Adipocyte (in vitro differentiated cells): ENCODE results near the gene CEP350.

ENCODE experiments used
- DNase-seq: peaks from one replicate; pipeline ENCODE4 v3.0.0-alpha.2; 2015; ENCODE audit warnings: low read depth
- H3K27me3 ChIP-seq: replicated peaks from 2 replicates; pipeline ENCODE4 v1.7.0; 2013; ENCODE audit warnings: mild to moderate bottlenecking, low read length, moderate library complexity; ENCODE audit not compliant: control insufficient read depth, insufficient read depth
- H3K36me3 ChIP-seq: 2 replicates; pipeline ENCODE4 v1.7.0; 2013; ENCODE audit warnings: low read length, mild to moderate bottlenecking, moderate library complexity; ENCODE audit not compliant: control insufficient read depth, insufficient read depth, severe bottlenecking
- H3K4me1 ChIP-seq: 2 replicates; pipeline ENCODE4 v1.7.0; 2013; ENCODE audit warnings: mild to moderate bottlenecking, low read length, moderate library complexity; ENCODE audit not compliant: control insufficient read depth, insufficient read depth
- H3K4me3 ChIP-seq: 2 replicates; pipeline ENCODE4 v1.7.0; 2013; ENCODE audit warnings: mild to moderate bottlenecking, low read length, moderate library complexity
- H3K9ac ChIP-seq: 2 replicates; pipeline ENCODE4 v1.7.0; 2013; ENCODE audit warnings: mild to moderate bottlenecking, low read length, moderate library complexity
- H3K9me3 ChIP-seq: 2 replicates; pipeline ENCODE4 v1.7.0; 2013; ENCODE audit warnings: mild to moderate bottlenecking, low read length, moderate library complexity; ENCODE audit not compliant: control insufficient read depth

Gene CEP350, protein sequence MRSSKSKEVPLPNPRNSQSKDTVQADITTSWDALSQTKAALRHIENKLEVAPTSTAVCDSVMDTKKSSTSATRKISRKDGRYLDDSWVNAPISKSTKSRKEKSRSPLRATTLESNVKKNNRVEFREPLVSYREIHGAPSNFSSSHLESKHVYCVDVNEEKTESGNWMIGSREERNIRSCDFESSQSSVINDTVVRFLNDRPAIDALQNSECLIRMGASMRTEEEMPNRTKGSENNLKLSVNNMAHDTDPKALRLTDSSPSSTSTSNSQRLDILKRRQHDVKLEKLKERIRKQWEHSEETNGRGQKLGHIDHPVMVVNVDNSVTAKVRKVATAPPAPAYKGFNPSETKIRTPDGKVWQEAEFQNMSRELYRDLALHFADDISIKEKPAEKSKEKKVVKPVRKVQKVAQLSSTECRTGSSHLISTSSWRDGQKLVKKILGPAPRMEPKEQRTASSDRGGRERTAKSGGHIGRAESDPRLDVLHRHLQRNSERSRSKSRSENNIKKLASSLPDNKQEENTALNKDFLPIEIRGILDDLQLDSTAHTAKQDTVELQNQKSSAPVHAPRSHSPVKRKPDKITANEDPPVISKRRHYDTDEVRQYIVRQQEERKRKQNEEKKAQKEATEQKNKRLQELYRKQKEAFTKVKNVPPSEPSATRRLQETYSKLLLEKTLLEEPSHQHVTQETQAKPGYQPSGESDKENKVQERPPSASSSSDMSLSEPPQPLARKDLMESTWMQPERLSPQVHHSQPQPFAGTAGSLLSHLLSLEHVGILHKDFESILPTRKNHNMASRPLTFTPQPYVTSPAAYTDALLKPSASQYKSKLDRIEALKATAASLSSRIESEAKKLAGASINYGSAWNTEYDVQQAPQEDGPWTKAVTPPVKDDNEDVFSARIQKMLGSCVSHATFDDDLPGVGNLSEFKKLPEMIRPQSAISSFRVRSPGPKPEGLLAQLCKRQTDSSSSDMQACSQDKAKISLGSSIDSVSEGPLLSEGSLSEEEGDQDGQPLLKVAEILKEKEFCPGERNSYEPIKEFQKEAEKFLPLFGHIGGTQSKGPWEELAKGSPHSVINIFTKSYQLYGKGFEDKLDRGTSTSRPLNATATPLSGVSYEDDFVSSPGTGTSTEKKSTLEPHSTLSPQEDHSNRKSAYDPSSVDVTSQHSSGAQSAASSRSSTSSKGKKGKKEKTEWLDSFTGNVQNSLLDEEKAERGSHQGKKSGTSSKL (N-terminal part only)

DNA sequence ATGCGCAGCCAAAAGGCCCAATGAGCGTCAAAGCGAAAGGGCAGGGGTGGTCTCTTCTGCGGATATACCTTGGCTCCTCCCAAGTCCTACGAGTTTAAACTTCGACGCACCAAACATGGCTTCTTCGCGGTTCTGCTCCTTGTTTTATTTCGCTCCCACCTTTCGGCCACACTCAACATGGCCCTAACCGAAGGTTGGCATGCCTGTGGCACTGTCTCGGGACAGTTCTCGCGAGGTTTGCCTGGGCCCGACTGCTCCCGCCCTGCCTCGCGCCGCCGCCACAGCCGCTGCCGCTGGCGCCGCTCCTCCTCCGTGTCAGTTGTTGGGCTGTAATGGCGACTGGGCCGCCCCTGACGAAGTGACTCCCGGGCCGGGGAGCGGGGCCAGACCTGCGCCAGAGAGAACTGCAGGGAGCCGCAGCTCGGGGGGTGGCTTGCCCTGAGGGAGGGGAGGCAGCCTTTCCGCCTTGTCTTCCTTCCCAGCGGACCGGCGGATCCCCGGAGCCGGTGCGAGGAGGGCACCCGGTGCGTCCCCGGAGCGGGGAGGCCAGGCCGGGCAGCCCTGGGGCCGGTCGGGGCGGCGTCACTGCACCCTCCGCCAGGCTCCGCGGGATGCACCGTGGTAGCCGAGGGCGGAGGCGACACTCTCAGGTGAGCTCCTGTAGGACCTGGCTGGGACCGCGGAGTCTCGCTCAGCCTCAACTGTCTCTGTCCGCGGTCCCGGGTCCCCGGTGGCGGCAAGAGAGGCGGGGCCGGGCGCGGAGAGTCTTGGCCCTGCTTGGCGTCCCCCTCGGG is at the start of gene CEP350:
CEP350 (plus strand) TSS at position 318 of the 794 bp plus-strand sequence. CDS start 31,372 bp downstream, outside the sequence.
- no peaks in the 10 kb centered on the region for H3K9me3 ChIP-seq
- H3K27me3 ChIP-seq: no peaks in the 10 kb centered on the region

DNA sequence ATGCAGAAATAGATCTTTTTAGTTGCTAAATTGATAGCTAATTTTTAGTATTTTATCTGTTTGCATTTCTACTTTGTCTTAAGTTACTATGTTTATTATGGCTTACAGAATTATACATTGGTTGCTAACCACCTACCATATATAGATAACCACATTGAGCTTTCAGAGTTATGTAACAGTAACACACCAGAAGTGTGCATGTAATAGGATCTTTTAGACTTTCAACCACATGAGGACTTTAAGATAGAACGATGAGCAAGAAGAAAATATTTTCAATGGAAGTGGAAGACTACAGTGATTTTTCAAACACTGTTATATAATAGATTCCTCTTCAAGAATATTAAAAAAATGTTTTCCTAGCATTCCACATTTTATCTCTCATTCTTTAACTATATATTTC is 43.7 kb upstream of the CEP350 start:
- no peaks in the 10 kb centered on the region for H3K4me1 ChIP-seq
- H3K9me3 ChIP-seq: no peaks in the 10 kb centered on the region
- no peaks in the 10 kb centered on the region for H3K27me3 ChIP-seq
- no peak for DNase-seq
- peaks cover 80% of the 10 kb centered on the region for H3K36me3 ChIP-seq
- H3K9ac ChIP-seq: no peak overlapping the region
- H3K4me3 ChIP-seq: no peak overlapping the region

More for the DNA sequence above, at the start of gene CEP350:
- peaks cover 27% of the 10 kb centered on the region for H3K4me1 ChIP-seq
- peak within 1 kb of the TSS; percentile 92 for H3K9ac ChIP-seq
- H3K4me3 ChIP-seq: peak within 1 kb of the TSS; percentile 95
- no peaks in the 10 kb centered on the region for H3K36me3 ChIP-seq
- peak; percentile 99 for DNase-seq

DNA sequence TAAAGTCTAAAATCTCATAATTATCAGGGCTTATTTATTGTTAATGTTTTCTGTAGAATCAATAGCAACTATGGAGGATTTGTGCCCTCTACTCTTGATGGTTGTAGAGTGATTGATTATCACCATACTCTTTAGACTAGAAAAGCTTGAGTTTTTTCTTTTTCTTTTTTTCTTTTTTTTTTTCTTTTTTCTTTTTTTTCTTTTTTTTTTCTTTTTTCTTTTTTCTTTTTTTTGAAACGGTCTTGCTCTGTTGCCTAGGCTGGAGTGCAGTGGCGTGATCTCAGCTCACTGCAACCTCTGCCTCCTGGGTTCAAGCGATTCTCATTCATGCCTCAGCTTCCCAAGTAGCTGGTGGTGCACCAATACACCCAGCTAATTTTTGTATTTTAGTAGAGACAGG is 42.8 kb upstream of the CEP350 start:
- Histone ChIP-seq H3K27me3 (no peaks in the 10 kb centered on the region), H3K36me3 (peaks cover 85% of the 10 kb centered on the region), H3K9ac (no peak overlapping the region), H3K4me1 (no peaks in the 10 kb centered on the region), H3K9me3 (no peaks in the 10 kb centered on the region), H3K4me3 (no peak overlapping the region)
- DNase-seq: no peak

GRCh38 chr1:179917601-179918429 is 36.8 kb upstream of the CEP350 start:
- Histone ChIP-seq H3K4me3 (no peak overlapping the region), H3K4me1 (peaks cover 3% of the 10 kb centered on the region), H3K27me3 (no peaks in the 10 kb centered on the region), H3K36me3 (peaks cover 67% of the 10 kb centered on the region), H3K9me3 (no peaks in the 10 kb centered on the region), H3K9ac (no peak overlapping the region)
- DNase-seq: no peak

GRCh38 chr1:179921472-179921871 is 33.1 kb upstream of the CEP350 start:
- Histone ChIP-seq H3K9me3 (no peaks in the 10 kb centered on the region), H3K9ac (no peak overlapping the region), H3K4me3 (no peak overlapping the region), H3K4me1 (peaks cover 15% of the 10 kb centered on the region), H3K36me3 (peaks cover 31% of the 10 kb centered on the region), H3K27me3 (no peaks in the 10 kb centered on the region)
- DNase-seq: no peak

GRCh38 chr1:179921981-179922872 is 32.4 kb upstream of the CEP350 start:
- no peaks in the 10 kb centered on the region for H3K27me3 ChIP-seq
- H3K36me3 ChIP-seq: peaks cover 27% of the 10 kb centered on the region
- H3K4me1 ChIP-seq: peaks cover 23% of the 10 kb centered on the region
- no peak overlapping the region for H3K4me3 ChIP-seq
- no peak overlapping the region for H3K9ac ChIP-seq
- DNase-seq: no peak
- H3K9me3 ChIP-seq: no peaks in the 10 kb centered on the region

GRCh38 chr1:179923029-179923428 is 31.6 kb upstream of the CEP350 start:
- Histone ChIP-seq H3K36me3 (peaks cover 19% of the 10 kb centered on the region), H3K4me1 (peaks cover 23% of the 10 kb centered on the region), H3K9ac (no peak overlapping the region), H3K4me3 (no peak overlapping the region), H3K9me3 (no peaks in the 10 kb centered on the region), H3K27me3 (no peaks in the 10 kb centered on the region)
- no peak for DNase-seq

- H3K4me1 ChIP-seq: peaks cover 23% of the 10 kb centered on the region
- no peaks in the 10 kb centered on the region for H3K27me3 ChIP-seq
- no peak overlapping the region for H3K9ac ChIP-seq
- no peak overlapping the region for H3K4me3 ChIP-seq
- no peak for DNase-seq
- H3K36me3 ChIP-seq: peaks cover 7% of the 10 kb centered on the region
- H3K9me3 ChIP-seq: no peaks in the 10 kb centered on the region
Measured at GRCh38 chr1:179924268-179924667, 30.3 kb upstream of the CEP350 start.

GRCh38 chr1:179925302-179925701 is 29.3 kb upstream of the CEP350 start:
- Histone ChIP-seq H3K9ac (no peak overlapping the region), H3K27me3 (no peaks in the 10 kb centered on the region), H3K4me3 (no peak overlapping the region), H3K4me1 (peaks cover 28% of the 10 kb centered on the region), H3K9me3 (no peaks in the 10 kb centered on the region), H3K36me3 (no peaks in the 10 kb centered on the region)
- no peak for DNase-seq
